OCI-LY7 (cell line): ENCODE data around the gene QDPR. TPM values are rescaled to one million over a fixed set of nuclear protein-coding genes. Genes with fewer than 3 reads are reported as not detected.

Experiments
- BruUV-seq: library from RNA; stranded (reverse); fragments of 400-500 nt; replicated peaks from 2 replicates; lab custom pipeline; 2021; lab: Mats Ljungman, UMichigan
- CTCF ChIA-PET: fragments of 300-600 bp; sonication (Branson Sonifier 250); formaldehyde crosslinking; loops from one replicate; lab custom pipeline; 2022; ENCODE audit warnings: antibody characterized with exemption; ENCODE audit not compliant: unreplicated experiment; lab: Charles Lee
- POLR2A ChIA-PET: fragments of 300-600 bp; sonication (Branson Sonifier 250); formaldehyde crosslinking; loops from one replicate; lab custom pipeline; 2022; ENCODE audit warnings: antibody characterized with exemption; lab: Charles Lee
- DNase-seq: peaks from one replicate; pipeline ENCODE4 v3.0.0-alpha.2; 2015; ENCODE audit warnings: low spot score
- H2AFZ ChIP-seq: fragments of 200-600 bp; sonication (generic), shearing (Covaris generic); 2 replicates; pipeline ENCODE4 v1.6.1; 2014; ENCODE audit warnings: mild to moderate bottlenecking, antibody characterized with exemption, low read length, moderate library complexity
- H3K27ac ChIP-seq: fragments of 200-600 bp; sonication (generic); 2 replicates; pipeline ENCODE4 v1.5.1; 2014; ENCODE audit warnings: mixed run types, low read depth, mild to moderate bottlenecking, moderate library complexity, low read length, inconsistent platforms; ENCODE audit not compliant: poor library complexity, severe bottlenecking
- H3K36me3 ChIP-seq: fragments of 200-600 bp; sonication (generic); 2 replicates; pipeline ENCODE4 v1.6.1; 2014; ENCODE audit warnings: mild to moderate bottlenecking, antibody characterized with exemption, low read length, moderate library complexity, mixed read lengths; ENCODE audit not compliant: insufficient read depth
- H3K4me1 ChIP-seq: fragments of 200-600 bp; sonication (generic); 2 replicates; pipeline ENCODE4 v1.5.1; 2014; ENCODE audit warnings: mild to moderate bottlenecking, low read length; ENCODE audit not compliant: insufficient read depth, poor library complexity, severe bottlenecking
- H3K4me2 ChIP-seq: fragments of 200-600 bp; sonication (generic); 2 replicates; pipeline ENCODE4 v1.6.1; 2014; ENCODE audit warnings: mild to moderate bottlenecking, low read length
- H3K4me3 ChIP-seq: fragments of 200-600 bp; sonication (generic); 2 replicates; pipeline ENCODE4 v1.5.1; 2014; ENCODE audit warnings: mild to moderate bottlenecking, low read depth, low read length; ENCODE audit not compliant: poor library complexity, severe bottlenecking
- H3K79me2 ChIP-seq: fragments of 200-600 bp; sonication (generic); 2 replicates; pipeline ENCODE4 v1.6.1; 2016; ENCODE audit warnings: low read depth, mild to moderate bottlenecking, low read length, moderate library complexity, mixed read lengths; ENCODE audit not compliant: insufficient read depth
- H3K9me2 ChIP-seq: fragments of 200-600 bp; sonication (generic); 2 replicates; pipeline ENCODE4 v1.6.1; 2016; ENCODE audit warnings: mild to moderate bottlenecking, low read length, mixed read lengths; ENCODE audit not compliant: insufficient read depth
- H3K9me3 ChIP-seq: fragments of 200-600 bp; sonication (generic); 2 replicates; pipeline ENCODE4 v1.6.1; 2014; ENCODE audit warnings: mild to moderate bottlenecking, mixed run types, low read length, mixed read lengths
- H4K20me1 ChIP-seq: fragments of 200-600 bp; sonication (generic); 2 replicates; pipeline ENCODE4 v1.6.1; 2014; ENCODE audit warnings: mild to moderate bottlenecking, antibody characterized with exemption, low read length, moderate library complexity, mixed read lengths; ENCODE audit not compliant: insufficient read depth
- CTCF ChIP-seq: fragments of 200-600 bp; sonication (generic); conservative IDR thresholded peaks from 2 replicates; pipeline ENCODE4 v1.5.1; 2014; ENCODE audit warnings: mild to moderate bottlenecking, antibody characterized with exemption, low read length, moderate library complexity, mixed read lengths
- EZH2phosphoT487 ChIP-seq: fragments of 200-600 bp; sonication (generic); IDR thresholded peaks from 2 replicates; pipeline ENCODE4 v1.6.1; 2018; ENCODE audit warnings: low read depth, borderline replicate concordance, mild to moderate bottlenecking, mixed run types, antibody characterized with exemption, low read length, moderate library complexity, mixed read lengths
- intact Hi-C: fragments of 100-400 bp; cut with micrococcal nuclease; formaldehyde crosslinking; loops from one replicate; pipeline ENCODE4 v1.10.0; 2022; ENCODE audit not compliant: unreplicated experiment
- total RNA-seq, 2 experiments: library from RNA; depleted of rRNA in 1 of 2; stranded (reverse); fragments of >200 nt in 1 of 2; shearing (Covaris generic) in 1 of 2; gene quantifications; 2 replicates each; pipeline ENCODE4 v1.2.3, GENCODE V29; 2014 to 2022

The QDPR gene
- total RNA-seq, 2 experiments from 2014 or later, result 2.5 to 2.9 TPM

GRCh38 chr4:17535242-17535641, 23.4 kb upstream of the QDPR start:
- no TSS peak for BruUV-seq
- Histone ChIP-seq H3K4me2 (no peak overlapping the region), H3K4me1 (no peaks in the 10 kb centered on the region), H3K9me2 (no peaks in the 10 kb centered on the region), H3K27ac (no peak overlapping the region), H3K36me3 (no peaks in the 10 kb centered on the region), H3K9me3 (0 out of 2 replicates have a peak, but pooled peaks cover 6% of the 10 kb centered on the region), H3K4me3 (no peak overlapping the region), H2AFZ (no peak overlapping the region), H3K79me2 (no peaks in the 10 kb centered on the region), H4K20me1 (no peaks in the 10 kb centered on the region)
- intact Hi-C loops, result no loop called here
- DNase-seq, result no peak
- ChIA-PET POLR2A (interaction anchor here (0.7 to 1.5 kb wide), 2 partner anchors 13 to 982 kb away, joined by 3 to 5 read pairs; no protein-coding TSS in a partner anchor), CTCF (interaction anchor here (0.6 kb wide), 1 partner anchor 20 kb away, joined by 3 read pairs; no protein-coding TSS in a partner anchor)
- TF ChIP-seq CTCF, result no peak
- no peak for TF ChIP-seq EZH2phosphoT487

GRCh38 chr4:17534705-17535104, 22.8 kb upstream of the QDPR start:
- no peaks in the 10 kb centered on the region for H4K20me1 ChIP-seq

More at GRCh38 chr4:17534705-17535104, 22.8 kb upstream of the QDPR start:
- TF ChIP-seq EZH2phosphoT487, result no peak
- TF ChIP-seq CTCF, result no peak
- H3K4me3 ChIP-seq, result no peak overlapping the region
- no peak overlapping the region for H2AFZ ChIP-seq
- H3K27ac ChIP-seq, result no peak overlapping the region
- ChIA-PET POLR2A (interaction anchor here (0.7 to 1.5 kb wide), 2 partner anchors 14 to 982 kb away, joined by 3 to 5 read pairs; no protein-coding TSS in a partner anchor), CTCF (no interaction called here)
- no peaks in the 10 kb centered on the region for H3K9me2 ChIP-seq
- no peak overlapping the region for H3K4me2 ChIP-seq
- no peaks in the 10 kb centered on the region for H3K79me2 ChIP-seq
- H3K36me3 ChIP-seq, result no peaks in the 10 kb centered on the region
- no peaks in the 10 kb centered on the region for H3K4me1 ChIP-seq
- H3K9me3 ChIP-seq, result 0 out of 2 replicates have a peak, but pooled peaks cover 6% of the 10 kb centered on the region
- DNase-seq, result no peak
- intact Hi-C loops, result no loop called here
- no TSS peak for BruUV-seq
